Embryonic facial prominence (tissue), 1 donor: ENCODE results near the gene SPRING1.

ENCODE experiments used
- DNase-seq: peaks from one replicate; pipeline ENCODE4 v3.0.0-alpha.2; 2016; ENCODE audit errors: extremely low spot score

Gene SPRING1

DNA sequence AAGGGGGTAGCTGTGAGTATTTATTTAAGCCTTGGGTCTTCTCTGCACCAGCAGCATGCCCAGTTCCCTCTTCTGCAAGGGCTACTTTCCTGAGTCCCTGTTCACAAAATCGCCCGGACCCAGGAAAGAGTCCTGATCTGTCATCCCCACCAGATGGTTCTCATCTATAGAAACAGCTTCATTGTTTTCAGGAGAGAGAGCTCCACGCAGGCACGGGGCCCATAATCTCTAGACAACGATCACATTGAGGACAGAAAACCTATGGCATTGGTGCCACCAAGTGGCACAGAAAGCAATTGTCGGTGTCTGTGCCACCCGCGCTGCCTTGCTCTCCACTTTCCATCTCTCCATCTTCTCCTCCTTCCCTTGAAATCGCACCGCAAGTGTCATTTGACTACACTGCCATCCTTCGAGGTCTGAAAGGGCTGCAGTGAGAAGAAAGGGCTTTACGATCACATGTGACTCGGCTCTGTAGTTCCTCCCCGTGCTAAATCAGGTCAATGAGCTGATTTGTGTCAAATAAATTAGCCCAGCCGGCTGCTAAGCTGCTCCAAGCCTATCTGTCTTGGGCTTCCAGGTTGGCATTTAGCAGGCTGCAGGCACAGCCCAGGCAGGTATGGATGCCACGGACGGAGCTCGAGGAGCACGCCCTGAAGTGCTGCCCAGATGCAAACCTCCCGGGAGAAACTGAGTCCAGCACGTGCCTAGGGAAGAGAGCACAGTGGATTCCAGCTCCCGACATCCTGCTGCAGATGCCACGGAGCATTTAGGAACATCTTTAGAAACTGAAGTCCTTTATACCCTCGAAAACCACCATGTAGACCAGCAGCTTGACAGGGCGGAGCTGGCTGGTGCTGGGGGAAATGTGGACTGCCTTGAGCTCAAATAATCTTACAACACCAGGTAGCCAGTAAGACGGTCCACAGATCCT lies 28.8 kb downstream of the SPRING1 start:
- peak; percentile 71 for DNase-seq

DNA sequence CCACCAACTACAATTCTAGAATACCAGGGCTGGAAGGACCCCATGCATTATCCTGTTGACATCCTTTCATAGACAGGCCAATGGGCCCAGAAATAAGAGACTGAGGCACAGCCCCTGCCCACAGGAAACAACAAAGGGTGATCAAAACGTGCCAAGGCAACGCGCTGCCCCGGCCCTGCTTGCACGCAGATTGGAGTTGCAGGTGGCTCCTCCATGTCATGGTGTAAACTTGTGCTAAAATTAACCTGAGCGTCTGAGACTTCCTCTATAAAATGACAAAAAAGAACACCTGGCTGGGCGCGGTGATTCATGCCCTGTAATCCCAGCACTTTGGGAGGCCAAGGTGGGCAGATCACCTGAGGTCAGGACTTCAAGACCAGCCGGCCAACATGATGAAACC lies 30.1 kb downstream of the SPRING1 start:
- DNase-seq, result no peak

DNA sequence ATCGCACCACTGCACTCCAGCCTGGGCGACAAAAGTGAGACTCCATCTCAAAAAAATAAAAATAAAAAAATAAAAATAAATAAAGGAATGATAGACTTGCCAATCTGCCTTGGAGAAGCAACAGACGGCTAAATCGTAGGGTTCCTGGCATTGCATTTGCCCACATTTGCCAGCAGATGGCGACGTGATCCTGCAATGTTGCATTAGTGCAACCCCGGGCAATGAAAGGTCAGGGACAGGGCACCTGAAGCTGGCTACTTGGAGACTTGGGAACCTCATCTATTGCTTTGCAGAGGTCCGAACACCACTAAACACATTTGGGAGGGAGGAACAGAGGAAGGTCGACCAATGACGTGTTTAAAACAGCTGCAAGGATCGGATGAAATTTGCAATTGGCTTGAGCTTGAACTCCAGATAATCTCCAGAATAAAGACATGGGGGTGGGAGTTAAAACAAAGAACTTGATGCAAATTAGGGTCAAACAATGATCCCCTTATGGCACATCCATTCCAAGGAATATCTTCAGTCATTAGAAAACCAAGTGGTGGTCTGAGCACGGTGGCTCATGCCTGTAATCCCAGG lies 34.6 kb downstream of the SPRING1 start:
- no peak for DNase-seq

DNA sequence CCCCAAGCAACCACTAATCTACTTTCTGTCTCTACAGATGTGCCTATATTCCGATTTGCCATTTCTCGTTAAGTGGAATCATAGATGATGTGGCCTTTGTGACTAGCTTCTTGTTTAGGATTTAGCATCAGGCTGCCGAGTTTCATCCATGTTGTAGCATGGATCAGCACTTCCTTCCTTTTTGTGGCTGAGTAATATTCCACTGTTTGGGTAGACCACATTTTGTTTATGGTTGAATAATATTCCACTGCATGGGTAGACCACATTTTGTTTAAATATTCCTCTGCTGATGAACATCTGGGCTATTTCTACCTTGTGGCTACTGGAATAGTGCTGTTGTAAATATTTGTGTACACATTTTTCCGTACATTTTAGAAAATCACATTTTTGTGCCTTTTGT lies 36.4 kb downstream of the SPRING1 start:
- no peak for DNase-seq

DNA sequence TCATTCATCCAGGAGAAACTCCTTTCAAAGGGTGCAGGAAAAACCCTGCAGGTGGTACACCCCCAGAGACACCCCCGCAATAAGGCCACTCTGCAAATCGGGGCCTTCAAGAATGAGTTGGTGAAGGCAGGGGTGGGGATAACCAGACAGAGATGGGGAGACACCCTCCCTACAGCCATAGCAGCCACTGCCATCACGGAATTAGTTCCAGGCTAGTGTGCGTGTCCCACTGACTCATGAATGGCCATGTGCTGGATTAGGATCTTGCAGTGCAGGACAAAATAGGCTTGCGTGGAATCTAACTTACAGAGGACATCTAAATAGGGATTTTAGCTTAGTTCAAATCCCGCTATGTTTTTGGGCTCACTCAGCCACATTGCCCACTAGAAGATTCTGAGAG lies 37.8 kb downstream of the SPRING1 start:
- DNase-seq, result no peak

DNA sequence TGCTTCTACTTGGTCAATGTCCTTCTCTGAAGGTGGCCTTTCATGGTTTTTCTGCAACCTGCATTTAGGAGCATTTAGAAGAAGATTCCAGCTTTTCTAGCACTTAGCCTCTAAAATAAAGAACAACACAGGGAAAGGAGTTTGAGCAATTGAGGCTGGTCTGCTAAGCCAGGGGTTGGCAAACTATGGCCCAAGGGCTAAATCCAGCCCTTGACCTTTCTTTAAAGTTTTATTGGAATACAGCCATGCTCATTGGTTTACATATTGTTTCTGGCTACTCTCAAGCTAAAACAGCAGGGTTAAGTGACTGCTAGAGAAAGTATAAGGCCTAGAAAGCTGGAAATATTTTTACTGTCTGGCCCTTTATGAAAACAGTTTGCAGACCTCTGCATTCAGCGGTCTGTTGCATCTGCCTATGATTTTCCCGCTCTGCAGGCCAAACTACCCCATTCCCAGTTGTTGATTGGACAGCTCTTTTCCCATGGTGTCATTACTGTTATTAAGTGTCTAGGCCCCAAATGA lies 39.3 kb downstream of the SPRING1 start:
- no peak for DNase-seq

DNA sequence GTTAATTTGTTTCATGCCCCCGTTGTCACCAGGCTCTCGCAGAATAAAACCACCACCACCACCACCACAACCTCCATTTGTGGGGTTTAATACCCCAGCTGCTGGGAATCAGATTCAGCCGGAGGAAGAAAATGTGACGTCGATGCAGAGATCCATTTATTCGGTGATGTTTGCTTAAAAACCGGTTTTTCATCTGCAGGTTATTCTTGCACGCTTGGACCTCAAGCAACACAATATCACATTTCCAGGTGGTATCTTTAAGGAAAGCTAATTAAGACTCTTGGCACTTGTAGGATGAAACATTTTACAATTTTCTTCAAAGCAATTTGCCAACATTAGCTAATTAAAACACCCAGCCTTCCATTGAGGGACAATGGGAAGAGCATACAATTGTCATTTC lies 39.8 kb downstream of the SPRING1 start:
- DNase-seq, result no peak

DNA sequence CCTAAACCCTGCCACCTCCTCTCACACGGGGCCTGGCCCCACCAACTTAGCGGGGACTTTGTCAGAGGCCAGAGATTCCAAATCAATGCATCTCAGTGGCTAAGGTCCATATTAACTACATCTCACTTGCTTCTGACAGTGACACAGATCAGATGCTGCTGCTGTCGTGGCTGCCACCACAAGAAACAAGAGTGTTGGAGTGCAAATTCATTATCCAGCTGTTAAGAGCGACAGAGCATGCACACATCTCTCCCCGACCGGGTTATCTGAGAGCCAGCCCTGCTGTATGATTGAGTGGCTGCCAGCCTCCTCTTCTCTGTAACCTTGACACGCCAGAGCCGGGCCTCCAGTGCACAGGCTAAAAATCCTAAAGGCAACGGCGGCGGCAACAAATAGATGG lies 40.2 kb downstream of the SPRING1 start:
- no peak for DNase-seq

DNA sequence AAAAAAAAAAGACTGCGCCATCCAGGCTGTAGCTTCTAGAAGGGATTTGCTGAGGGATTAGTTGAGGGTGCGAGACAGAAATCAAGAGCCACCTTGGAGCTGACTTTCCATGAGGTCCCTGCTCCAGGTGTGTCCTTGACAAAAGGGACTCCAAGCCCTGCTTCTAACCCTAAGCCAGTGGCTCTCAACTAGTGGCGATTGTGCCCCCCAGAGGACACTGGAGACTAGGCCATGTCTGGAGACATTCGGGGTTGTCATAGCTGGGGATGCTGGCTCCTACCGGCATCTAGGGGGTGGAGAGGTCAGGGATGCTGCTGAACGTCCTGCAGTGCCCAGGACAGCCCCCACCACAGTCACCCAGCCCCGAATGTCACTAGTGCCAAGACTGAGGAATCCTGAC lies 40.6 kb downstream of the SPRING1 start:
- DNase-seq, result no peak

DNA sequence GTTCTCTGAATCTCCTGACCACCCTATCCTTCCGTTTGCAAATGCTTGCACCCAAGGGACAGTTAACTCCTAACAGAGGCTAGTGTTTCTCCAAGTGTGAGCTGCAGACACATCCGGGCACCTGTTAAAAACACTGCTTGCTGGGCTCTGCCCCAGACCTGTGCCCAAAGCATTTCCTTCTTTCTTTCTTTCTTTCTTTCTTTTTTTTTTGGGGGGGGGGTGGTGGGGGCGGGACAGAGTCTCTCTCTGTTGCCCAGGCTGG lies 42.5 kb downstream of the SPRING1 start:
- DNase-seq, result no peak

DNA sequence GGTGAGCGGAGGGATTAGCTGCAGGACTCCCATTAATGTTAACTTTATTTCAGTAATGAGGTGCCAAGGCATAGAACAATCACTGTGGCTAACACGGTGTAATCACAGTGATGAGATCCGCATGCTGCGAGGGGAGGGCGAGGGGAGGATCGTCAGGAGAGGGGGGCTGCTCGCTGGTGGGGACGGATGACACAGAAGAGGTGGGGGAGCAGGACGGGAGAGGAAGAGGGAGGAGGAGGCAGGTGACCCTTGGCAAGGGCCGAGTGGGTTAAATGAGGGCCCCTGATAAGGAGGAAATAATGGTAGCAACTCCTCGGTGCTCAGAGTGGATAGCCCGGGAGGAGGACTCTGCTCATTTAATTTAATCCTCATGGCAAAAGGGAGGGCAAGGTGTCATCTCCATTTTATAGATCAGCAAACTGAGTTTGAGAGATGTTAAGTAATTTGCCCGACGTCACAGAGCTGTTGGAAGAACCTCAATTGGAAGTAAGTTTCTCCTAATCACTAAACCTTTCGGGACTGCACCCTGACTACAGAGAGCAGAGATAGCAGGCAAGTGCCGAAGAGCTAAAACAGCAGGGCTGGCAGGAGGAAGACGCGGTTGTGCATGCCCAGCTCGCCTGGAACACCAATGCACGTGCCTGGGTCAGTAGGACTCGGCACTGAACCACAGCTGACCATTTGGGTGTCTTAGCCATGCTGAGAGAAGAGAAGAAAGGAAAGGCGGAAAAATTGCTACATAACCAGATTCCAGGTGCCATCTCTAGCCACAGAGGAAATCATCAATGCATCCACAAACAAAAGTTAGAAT lies 43.0 kb downstream of the SPRING1 start:
- DNase-seq, result no peak

DNA sequence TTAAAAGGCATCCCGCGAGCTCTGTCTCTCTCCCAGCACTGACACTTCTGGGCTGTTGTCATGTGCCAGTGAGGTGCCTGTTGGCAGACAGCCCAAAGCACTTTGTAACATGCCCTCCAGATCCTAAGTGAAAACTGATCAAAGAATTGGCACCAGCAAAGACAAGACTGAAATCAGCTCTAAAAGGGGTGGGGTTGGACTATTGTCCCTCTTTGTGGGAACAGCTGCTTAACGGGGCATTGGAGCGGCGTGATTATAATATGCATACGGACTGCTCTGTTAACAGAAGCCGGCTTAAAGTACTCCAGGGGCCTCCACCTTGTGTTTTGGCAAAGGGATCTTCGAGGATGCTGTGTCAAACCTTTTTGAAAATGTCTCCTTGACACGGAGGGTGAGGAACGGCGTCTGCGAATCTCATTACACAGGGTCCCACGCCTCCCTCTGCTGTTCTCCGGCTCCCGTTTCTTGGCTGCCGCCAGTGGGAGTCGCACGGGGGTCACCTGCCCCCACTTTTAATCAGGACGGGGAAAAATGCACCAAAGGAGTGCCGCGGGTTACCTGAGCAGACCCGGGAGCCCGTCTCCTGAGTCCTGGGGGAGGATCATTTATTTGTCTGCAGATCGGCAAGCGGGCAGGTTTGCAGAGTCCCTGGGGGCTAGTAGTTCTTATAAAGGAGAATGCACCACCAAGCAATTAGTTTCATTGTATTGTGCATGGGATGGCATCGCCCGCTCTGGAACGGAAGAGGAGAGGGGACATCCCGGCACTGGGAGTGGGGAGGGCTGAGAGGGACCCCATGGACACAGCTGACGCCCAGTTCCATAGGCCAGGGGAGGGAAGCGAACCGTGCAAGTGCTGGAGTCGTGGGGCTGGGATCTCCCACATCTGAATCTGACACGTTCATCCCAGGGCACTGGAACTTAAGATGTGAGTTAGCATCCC lies 44.3 kb downstream of the SPRING1 start:
- DNase-seq, result no peak

DNA sequence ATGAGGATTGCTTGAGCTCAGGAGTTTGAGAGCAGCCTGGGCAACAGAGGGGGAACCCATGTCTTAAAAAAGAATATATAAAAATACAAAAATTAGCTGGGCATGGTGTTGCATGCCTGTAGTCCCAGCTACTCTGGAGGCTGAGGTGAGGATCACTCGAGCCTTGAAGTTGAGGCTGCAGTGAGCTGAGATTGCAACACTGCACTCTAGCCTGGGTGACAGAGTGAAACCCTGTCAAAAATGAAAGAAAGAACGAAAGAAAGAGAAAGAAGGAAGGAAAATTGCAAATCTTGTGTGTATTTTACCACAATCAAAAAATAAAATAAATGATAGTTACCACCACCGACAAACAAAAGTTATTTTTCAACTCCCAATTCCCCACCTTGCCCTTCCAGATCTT lies 45.3 kb downstream of the SPRING1 start:
- DNase-seq, result no peak

DNA sequence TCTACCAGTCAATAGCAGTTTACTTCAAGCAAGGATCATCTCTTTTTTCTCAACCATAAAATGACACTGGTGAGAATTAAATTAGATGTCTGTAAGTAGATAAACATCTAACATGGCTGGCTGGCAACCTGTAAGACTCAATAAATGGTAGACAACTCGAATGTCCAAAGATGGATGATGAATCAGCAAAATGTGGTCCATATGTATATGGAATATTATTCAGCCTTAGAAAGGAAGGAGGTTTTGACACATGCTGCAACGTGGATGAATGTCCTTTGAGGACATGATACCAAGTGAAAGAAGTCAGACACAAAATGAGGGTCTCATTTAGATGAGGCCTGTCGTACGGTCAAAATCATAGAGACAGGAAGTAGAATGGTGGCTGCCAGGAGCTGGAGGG lies 46.2 kb downstream of the SPRING1 start:
- DNase-seq, result no peak

DNA sequence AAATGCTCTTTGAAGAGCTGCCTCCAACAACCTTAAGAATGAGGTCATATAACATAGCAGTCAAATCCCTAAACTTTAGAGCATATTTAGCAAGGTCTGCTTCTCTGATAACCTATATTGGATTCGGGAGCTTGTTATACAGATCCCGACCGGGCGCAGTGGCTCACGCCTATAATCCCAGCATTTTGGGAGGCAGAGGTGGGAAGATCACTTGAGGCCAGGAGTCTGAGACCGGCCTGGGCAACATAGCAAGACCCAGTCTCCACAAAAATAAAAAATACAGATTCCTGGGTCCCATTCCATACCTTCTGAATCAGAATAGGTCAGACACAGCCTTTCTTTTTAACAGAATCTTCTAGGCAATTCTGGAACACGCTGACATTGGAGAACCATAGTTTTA lies 46.7 kb downstream of the SPRING1 start:
- no peak for DNase-seq

DNA sequence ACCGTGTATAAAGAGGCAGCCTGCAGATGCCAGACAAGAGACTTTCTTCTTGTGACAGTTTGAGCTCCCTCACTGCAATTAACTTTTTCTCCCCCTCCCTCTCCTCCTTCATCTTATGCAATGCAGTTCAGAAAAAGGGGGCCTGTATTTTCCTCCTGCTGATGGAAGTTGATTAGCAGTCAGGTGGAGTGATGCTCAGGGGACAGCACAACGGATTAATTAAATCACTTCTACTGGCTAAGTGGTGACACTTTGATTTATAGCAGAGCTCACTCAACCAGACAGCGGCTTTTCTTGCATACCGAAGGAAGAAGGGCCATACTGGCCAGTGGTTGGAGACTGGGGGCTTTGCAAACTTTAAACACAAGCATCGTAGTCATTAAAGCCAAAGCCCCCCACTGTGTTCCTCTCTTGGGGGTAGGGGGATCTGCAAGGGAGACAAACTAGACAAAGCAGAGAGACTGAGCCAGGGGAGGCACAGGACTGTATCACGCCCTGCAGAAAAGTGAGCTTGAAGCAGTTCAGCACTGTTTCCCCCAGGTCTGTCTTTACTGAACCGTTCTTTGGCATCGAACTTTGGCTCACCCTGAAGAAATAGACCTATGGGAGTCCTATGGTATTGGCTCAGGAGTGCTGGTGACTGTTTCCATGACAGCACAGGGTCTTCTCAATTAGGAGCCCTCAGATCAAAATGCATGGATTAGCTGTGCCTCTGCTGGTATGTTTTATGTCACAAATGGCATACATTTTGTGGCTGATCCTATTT lies 47.7 kb downstream of the SPRING1 start:
- DNase-seq, result no peak

DNA sequence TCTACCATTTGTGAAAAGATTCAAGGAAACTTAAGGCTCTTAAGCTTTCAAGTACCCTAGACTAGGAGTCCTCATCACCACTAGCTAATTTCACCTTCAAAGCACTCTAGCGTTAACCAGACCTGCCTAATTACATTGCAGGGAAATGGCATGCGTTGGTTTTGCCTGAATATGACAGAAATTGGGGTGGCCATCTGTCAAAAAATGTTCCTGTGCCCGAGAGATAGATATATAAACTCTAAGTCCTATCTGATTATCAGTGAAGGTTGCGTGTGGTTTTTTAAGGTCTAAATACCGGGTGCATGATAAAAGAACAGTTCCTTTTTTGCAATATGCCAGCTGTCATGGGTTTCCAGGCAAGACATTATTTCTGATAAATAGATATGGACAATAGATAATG lies 48.3 kb downstream of the SPRING1 start:
- DNase-seq, result no peak
